Epithelial cell of prostate (primary cell): Measurements from ENCODE around the gene GCSH.
"Not testable (repeated sequence)": the region's sequence is repeated elsewhere in the genome, so short reads cannot be mapped to it uniquely, and the experiment has no call there.

Experiments
- DNase-seq: peaks from one replicate; pipeline ENCODE4 v3.0.0-alpha.2; 2011; ENCODE audit warnings: low read depth, low spot score
- H3K27ac ChIP-seq: fragments of 450-650 bp; 2 replicates; pipeline ENCODE4 v1.5.1; 2017; ENCODE audit warnings: mild to moderate bottlenecking

The GCSH gene

GRCh38 chr16:81095953-81096714, at the start of gene GCSH:
Gene GCSH, minus strand, starts transcription at chr16:81096395. Its CDS starts 117 bp downstream, at chr16:81096278.
- H3K27ac ChIP-seq = peak within 1 kb of the TSS; percentile 57

GRCh38 chr16:81143921-81144471, 47.8 kb upstream of the GCSH start:
- peak overlapping the region; percentile 90 for H3K27ac ChIP-seq

More at GRCh38 chr16:81095953-81096714, at the start of gene GCSH:
- peak; percentile 96 for DNase-seq

DNA sequence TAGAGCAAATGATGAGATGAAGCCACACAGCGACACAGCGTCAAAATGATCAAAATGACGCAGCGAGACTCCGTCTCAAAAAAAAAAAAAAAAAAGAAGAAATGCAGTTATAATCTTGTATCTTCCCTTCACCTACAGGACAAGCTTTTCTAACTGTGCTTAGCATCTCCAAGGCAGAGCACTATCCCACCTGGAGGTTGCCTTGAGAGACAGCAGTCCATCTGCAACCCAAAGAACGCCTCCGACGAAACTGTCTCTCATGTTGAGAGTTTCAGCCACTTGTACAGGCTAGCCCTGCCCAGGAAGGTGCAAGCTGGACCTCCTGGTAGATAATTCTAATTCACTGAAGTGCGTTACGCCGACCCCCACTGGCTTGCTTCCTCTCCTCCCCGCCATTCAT, 46.7 kb upstream of the GCSH start:
- DNase-seq = no peak
- peak overlapping the region; percentile 90 for H3K27ac ChIP-seq

More at GRCh38 chr16:81143921-81144471, 47.8 kb upstream of the GCSH start:
- DNase-seq = peak; percentile 94

- no peak for DNase-seq
- no peak overlapping the region for H3K27ac ChIP-seq
Measured at GRCh38 chr16:81140930-81141780, 45.0 kb upstream of the GCSH start.

GRCh38 chr16:81138831-81139557, 42.8 kb upstream of the GCSH start:
- H3K27ac ChIP-seq = no peak overlapping the region
- DNase-seq = no peak

DNA sequence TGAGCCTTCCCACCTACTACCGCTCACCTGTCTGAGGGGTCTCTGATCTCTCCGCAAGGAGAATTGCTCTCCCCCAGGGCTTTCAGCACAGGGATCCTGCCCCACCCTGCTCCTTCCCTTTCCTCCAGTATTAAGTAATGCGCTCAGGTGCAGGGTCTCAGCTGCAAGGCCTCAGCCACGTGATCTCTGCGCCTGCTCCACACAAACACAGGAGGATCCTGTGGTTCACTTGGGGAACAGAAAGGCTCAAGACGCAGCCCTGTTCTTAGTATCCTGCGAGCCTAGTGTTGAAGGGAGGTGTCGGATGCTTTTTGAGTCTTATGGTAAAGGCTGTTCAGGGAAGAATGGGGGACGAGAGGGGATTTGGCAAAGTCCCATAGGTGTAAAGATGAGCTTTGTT, 41.6 kb upstream of the GCSH start:
- H3K27ac ChIP-seq = no peak overlapping the region
- DNase-seq = no peak

- DNase-seq = no peak
- H3K27ac ChIP-seq = no peak overlapping the region
Measured at GRCh38 chr16:81136390-81137335, 40.5 kb upstream of the GCSH start.

- no peak for DNase-seq
- no peak overlapping the region for H3K27ac ChIP-seq
Measured at GRCh38 chr16:81130126-81130525, 33.9 kb upstream of the GCSH start.

DNA sequence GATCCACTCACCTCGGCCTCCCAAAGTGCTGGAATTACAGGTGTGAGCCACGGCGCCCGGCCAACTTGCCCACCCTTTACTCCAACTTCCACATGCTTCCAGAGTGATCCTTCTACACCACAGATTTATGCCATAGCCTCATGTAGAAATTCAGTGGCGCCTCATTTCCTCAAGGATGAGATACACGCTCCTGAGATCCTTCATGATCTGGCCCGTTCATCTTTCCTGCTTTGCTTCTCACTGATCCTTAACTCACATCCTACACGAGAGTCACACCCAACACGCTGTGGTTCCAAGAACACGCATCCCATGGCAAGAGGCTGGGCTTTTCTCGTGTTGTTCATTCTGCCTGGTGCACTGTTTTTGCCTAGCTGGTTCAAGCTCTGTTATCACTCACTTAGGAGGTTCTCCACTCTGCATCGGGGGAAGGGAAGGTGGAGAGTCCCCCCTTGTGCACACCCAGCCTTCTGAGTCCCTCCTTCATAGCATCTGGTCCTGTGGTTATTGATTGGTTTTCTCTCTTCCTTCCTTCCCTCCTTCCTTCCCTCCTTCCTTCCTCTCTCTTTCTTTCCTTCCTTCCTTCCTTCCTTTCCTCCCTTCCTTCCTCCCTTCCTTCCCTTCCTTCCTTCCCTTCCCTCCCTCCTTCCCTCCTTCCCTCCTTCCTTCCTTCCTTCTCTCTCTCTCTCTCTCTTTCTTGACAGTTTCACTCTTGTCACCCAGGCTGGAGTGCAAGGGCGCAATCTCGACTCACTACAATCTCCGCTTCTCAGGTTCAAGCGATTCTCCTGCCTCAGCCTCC, 32.7 kb upstream of the GCSH start:
- H3K27ac ChIP-seq = no peak overlapping the region
- no peak for DNase-seq

- peak overlapping the region; percentile 20 for H3K27ac ChIP-seq
- peak; percentile 71 for DNase-seq
Measured at GRCh38 chr16:81127051-81127450, 30.9 kb upstream of the GCSH start.

DNA sequence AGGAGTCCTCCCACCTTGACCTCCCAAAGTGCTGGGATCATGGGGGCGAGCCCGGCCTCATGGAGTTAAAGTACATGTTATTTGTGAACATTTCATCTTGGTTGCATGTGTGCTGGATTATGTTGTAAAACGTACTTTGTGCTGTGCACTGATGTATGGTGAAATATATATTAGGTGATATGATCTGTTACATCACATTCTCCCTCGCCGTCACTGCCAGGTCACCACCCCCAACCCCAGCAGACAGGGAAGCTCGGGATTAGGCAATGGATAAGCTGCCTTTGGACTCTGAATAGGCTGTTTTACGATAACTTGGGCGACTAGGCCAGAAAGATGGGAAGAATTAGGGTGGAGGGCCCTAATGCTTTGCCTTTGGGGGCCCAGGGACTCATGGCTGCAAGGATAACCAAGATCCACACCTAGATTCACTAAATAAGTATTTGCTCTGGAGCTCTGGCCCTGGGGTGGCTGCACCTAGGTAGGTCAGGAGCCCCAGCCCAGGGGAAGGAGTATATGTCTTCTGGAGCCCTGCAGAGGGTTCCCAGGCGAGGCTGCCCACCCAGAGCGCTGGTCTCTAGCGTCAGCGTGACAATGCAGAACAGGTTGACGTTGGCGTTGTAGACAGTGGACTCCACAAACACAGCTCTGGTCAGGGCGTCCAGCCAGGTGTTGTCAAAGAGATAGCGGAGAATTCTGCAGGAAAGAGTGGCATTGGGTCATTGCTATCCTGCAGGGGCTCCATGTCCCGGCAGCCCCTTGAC, 27.1 kb upstream of the GCSH start:
- H3K27ac ChIP-seq = no peak overlapping the region
- no peak for DNase-seq

GRCh38 chr16:81121474-81121990, 25.3 kb upstream of the GCSH start:
- no peak overlapping the region for H3K27ac ChIP-seq
- DNase-seq = no peak

GRCh38 chr16:81117436-81117835, 21.2 kb upstream of the GCSH start:
- no peak for DNase-seq
- no peak overlapping the region for H3K27ac ChIP-seq

DNA sequence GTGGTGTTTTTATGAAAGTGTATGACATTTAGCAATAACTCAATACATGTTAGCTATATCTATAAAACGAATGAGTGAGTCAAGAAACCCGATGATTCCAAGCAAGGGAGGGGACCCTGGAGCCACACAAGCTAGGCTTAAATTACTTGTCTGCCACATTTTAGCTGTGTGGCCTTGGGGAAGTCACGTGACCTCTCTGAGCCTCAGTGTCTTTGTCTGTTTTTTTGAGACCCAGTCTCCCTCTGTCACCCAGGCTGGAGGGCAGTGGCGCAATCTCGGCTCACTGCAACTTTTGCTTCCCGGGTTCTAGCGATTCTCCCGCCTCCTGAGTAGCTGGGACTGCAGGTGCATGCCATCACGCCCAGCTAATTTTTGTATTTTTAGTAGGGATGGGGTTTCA, 20.1 kb upstream of the GCSH start:
- no peak overlapping the region for H3K27ac ChIP-seq
- no peak for DNase-seq

DNA sequence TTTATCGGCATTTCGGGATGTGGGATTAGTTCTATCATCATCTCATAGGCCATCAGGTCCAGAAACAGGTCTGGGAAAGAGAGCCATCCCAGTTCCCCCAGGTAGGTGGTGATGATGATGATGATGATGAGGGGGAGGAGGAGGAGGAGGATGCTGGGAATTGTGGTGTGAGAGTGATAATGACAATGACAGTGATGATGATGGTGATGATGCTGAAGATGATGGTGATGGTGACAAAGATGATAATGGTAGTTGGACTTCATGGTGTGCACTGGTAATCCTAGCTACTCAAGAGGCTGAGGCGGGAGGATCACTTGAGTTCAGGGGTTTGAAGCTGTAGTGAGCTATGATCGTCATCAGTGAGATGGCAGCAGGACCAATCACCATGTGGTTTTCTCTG, 16.3 kb upstream of the GCSH start:
- H3K27ac ChIP-seq = no peak overlapping the region
- no peak for DNase-seq

GRCh38 chr16:81109274-81109673, 13.1 kb upstream of the GCSH start:
- not testable (repeated sequence) for DNase-seq

DNA sequence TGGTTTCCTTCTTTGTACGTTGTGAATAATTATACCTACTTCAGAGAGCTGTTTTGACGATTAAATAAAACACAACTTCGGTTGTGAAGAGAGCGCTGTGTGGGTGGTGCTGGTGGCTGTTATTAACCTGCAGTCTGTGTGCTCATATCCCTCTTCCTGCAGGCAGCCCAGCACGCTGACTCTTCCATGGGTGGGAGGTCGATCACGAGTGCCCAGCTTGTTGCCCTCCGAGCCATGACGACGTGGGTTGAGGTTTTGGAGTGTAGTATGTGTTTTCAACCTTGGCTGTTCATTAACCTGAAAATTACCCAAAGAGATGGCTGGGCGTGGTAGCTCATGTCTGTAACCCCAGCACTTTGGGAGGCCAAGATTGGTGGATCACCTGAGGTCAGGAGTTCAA, 11.3 kb upstream of the GCSH start:
- no peak overlapping the region for H3K27ac ChIP-seq
- no peak for DNase-seq

More at GRCh38 chr16:81109274-81109673, 13.1 kb upstream of the GCSH start:
- H3K27ac ChIP-seq = not testable (repeated sequence)
